ENCODE data around the gene TCF7L1. TPM values are rescaled to one million over a fixed set of nuclear protein-coding genes. Genes with fewer than 3 reads are reported as not detected.

TCF7L1 gene
- total and polyA plus RNA-seq, 2 of the 13 experiments (the other 11 are each of a cell fraction or from before 2014, with no cell fraction given) = 0.04 to 0.15 TPM

DNA sequence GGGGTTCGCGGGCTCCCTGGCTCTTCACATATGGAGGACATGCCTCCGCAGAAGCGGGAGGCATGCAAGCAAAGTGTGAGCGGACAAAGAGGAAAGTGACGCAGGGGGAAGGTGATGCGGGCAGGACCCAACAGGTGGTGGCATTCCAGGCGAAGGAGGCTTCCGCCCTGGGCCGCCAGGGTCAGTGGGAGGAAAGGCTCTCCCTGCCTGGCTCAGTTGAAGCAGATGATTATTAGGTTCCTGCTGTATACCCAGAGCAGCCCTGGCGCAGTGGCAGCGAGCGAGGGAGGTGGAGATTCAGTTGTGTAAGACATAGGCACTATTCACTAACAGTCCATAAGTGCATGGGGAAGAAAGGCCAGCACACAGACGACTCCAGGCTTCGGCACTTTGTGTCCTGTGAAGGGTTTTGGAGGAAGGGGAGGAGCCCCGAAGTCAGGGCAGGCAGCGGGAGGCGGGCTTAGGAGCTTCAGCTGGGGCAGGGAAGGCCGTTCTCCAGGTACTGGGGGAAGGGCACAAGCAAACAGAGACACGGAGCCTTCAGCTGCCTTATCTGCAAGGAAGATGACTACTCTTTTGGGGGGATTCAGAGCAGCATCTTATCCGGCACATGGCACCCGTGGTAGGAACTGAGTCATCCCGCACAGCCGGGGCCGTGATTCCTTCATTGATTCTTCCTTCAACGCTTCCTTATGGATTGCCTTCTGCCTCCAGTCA is 104.8 kb downstream of the TCF7L1 start:
- Histone ChIP-seq H3K4me1 (ENCODE audit: insufficient read depth, low read length) (no peaks in the 10 kb centered on the region), H2AFZ (ENCODE audit: low read length) (no peak overlapping the region), H3K9ac (ENCODE audit: insufficient read depth, low read depth, low read length) (no peak overlapping the region), H3K27me3 (ENCODE audit: control insufficient read depth in 1 of 2, insufficient read depth in 2 of 2, low read length in 2 of 2) (peaks cover 2 to 26% of the 10 kb centered on the region in 2 experiments; a peak in 4 of 5 replicates), H3K9me3 (ENCODE audit: low read length) (no peaks in the 10 kb centered on the region), H3K79me2 (ENCODE audit: insufficient read depth, low read length) (no peaks in the 10 kb centered on the region), H3K27ac (ENCODE audit: extremely low read length, insufficient read depth, low read length) (no peak overlapping the region), H3K36me3 (replicated peaks in 1 of 2; ENCODE audit: control insufficient read depth in 1 of 2, insufficient read depth in 2 of 2, low read length in 2 of 2) (no peaks in the 10 kb centered on the region), H4K20me1 (ENCODE audit: insufficient read depth, low read length) (no peaks in the 10 kb centered on the region), H3K4me2 (ENCODE audit: low read depth, low read length) (no peak overlapping the region), H3K4me3 (replicated peaks in 1 of 3; ENCODE audit: insufficient read depth in 1 of 3, low read depth in 2 of 3, low read length in 3 of 3) (no peak overlapping the region)
- FAIRE-seq (no peak), DNase-seq (ENCODE audit: low spot score) (no peak), ATAC-seq (no peak)
- WGBS (ENCODE audit: low lambda C conversion rate) = 61% methylated on average over 26 of the region's 26 CpGs
- CTCF ChIA-PET (ENCODE audit: low intra/inter-chr PET ratio, low total read pairs) = no interaction called here
- TF ChIP-seq ZNF143 (CRISPR knock-in tag; IDR thresholded peaks at IDR 0.05) = no peak
- no peak for TF ChIP-seq TMF1 (CRISPR knock-in tag; IDR thresholded peaks at IDR 0.05; ENCODE audit: low read depth)
- TF ChIP-seq, protein P1, sequence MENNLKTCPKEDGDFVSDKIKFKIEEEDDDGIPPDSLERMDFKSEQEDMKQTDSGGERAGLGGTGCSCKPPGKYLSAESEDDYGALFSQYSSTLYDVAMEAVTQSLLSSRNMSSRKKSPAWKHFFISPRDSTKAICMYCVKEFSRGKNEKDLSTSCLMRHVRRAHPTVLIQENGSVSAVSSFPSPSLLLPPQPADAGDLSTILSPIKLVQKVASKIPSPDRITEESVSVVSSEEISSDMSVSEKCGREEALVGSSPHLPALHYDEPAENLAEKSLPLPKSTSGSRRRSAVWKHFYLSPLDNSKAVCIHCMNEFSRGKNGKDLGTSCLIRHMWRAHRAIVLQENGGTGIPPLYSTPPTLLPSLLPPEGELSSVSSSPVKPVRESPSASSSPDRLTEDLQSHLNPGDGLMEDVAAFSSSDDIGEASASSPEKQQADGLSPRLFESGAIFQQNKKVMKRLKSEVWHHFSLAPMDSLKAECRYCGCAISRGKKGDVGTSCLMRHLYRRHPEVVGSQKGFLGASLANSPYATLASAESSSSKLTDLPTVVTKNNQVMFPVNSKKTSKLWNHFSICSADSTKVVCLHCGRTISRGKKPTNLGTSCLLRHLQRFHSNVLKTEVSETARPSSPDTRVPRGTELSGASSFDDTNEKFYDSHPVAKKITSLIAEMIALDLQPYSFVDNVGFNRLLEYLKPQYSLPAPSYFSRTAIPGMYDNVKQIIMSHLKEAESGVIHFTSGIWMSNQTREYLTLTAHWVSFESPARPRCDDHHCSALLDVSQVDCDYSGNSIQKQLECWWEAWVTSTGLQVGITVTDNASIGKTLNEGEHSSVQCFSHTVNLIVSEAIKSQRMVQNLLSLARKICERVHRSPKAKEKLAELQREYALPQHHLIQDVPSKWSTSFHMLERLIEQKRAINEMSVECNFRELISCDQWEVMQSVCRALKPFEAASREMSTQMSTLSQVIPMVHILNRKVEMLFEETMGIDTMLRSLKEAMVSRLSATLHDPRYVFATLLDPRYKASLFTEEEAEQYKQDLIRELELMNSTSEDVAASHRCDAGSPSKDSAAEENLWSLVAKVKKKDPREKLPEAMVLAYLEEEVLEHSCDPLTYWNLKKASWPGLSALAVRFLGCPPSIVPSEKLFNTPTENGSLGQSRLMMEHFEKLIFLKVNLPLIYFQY (CRISPR knock-in tag; IDR thresholded peaks at IDR 0.05; ENCODE audit: borderline replicate concordance) = no peak
- intact Hi-C loops (cut with micrococcal nuclease; ENCODE audit: unreplicated experiment) (no loop called here), in situ Hi-C loops (cut with HindIII; ENCODE audit: extremely low pct_ligation_motif_present, low pct_unique_long_range_greater_than_20kb) (no loop called here)
- POLR2A ChIA-PET = no interaction called here
- BruUV-seq (replicated peaks) = no TSS peak

DNA sequence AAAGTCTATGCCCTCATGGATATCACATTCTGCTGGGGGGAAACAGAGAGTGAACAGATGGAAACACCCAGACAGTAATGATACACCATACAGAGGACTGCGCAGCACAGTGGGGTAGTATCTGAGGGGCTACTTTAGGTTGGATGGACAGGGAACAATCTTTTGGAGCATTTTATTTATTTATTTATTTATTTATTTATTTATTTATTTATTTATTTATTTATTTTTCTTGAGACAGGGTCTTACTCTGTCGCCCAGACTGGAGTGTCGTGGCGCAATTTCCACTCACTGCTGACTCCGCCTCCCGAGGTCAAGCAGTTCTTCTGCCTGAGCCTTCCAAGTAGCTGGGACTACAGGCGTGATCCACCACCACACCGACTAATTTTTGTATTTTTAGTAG is 105.4 kb downstream of the TCF7L1 start:
- BruUV-seq (replicated peaks) = no TSS peak
- no peak overlapping the region for H3K27ac ChIP-seq (ENCODE audit: extremely low read length, insufficient read depth, low read length)
- CTCF ChIA-PET (ENCODE audit: low intra/inter-chr PET ratio, low total read pairs) = no interaction called here
- no peaks in the 10 kb centered on the region for H4K20me1 ChIP-seq (ENCODE audit: insufficient read depth, low read length)
- no peak overlapping the region for H2AFZ ChIP-seq (ENCODE audit: low read length)
- H3K79me2 ChIP-seq (ENCODE audit: insufficient read depth, low read length) = no peaks in the 10 kb centered on the region
- TF ChIP-seq NCOA2 (CRISPR knock-in tag; IDR thresholded peaks at IDR 0.05) = no peak
- no peak for DNase-seq (ENCODE audit: low spot score)
- no peaks in the 10 kb centered on the region for H3K9me3 ChIP-seq (ENCODE audit: low read length)
- POLR2A ChIA-PET = no interaction called here
- no peak for ATAC-seq
- H3K9ac ChIP-seq (ENCODE audit: insufficient read depth, low read depth, low read length) = no peak overlapping the region
- no peaks in the 10 kb centered on the region for H3K36me3 ChIP-seq (replicated peaks in 1 of 2; ENCODE audit: control insufficient read depth in 1 of 2, insufficient read depth in 2 of 2, low read length in 2 of 2)
- H3K27me3 ChIP-seq (ENCODE audit: control insufficient read depth in 1 of 2, insufficient read depth in 2 of 2, low read length in 2 of 2) = peaks cover 4 to 30% of the 10 kb centered on the region in 2 experiments; a peak in 4 of 5 replicates
- no peak for FAIRE-seq
- H3K4me3 ChIP-seq (replicated peaks in 1 of 3; ENCODE audit: insufficient read depth in 1 of 3, low read depth in 2 of 3, low read length in 3 of 3) = no peak overlapping the region
- H3K4me1 ChIP-seq (ENCODE audit: insufficient read depth, low read length) = no peaks in the 10 kb centered on the region
- 82% methylated on average over 8 of the region's 8 CpGs for WGBS (ENCODE audit: low lambda C conversion rate)
- in situ Hi-C loops (cut with HindIII; ENCODE audit: extremely low pct_ligation_motif_present, low pct_unique_long_range_greater_than_20kb) = no loop called here
- H3K4me2 ChIP-seq (ENCODE audit: low read depth, low read length) = no peak overlapping the region
- intact Hi-C loops (cut with micrococcal nuclease; ENCODE audit: unreplicated experiment) = no loop called here

Data from HepG2 (cell line).